ENCODE data around the gene PHOSPHO2.

PHOSPHO2 gene

DNA sequence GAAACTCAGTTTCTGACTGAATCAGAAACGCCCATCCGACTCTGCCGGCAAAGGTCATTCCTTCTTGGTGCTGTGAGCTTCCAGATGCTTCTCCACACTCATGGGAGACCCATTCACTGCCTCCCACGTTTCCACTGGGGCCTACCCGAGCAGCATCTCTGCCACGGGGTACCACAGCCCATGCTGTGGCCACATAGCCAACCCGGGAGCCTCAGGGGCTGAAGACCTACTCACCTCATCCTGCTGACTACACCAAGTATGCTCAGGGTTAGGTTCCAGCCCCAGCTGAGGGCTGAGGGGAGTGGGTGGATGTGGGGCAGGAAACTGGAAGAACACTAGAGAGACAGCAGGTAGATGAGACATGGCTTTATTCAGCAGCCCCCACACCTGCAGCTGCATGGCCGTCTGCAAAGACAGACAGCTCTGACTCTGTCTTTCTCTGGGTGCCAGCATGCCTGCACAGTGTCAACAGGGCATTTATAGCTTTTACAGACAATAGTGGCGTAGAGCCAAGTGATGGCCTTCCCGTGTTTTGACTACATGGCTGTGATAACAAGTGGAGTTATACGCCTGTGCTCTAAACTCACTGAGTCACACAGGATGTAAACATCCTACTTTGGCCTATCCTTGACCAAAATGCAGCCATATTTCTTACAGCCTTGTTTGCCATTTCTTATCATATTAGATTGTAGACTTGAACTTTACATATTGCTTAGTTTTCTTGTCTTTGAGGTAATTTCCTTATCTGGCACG, 22.8 kb downstream of the PHOSPHO2 start:
- DNase-seq (ENCODE audit: extremely low read depth, low read depth), result no peak
- TF ChIP-seq, protein P1, sequence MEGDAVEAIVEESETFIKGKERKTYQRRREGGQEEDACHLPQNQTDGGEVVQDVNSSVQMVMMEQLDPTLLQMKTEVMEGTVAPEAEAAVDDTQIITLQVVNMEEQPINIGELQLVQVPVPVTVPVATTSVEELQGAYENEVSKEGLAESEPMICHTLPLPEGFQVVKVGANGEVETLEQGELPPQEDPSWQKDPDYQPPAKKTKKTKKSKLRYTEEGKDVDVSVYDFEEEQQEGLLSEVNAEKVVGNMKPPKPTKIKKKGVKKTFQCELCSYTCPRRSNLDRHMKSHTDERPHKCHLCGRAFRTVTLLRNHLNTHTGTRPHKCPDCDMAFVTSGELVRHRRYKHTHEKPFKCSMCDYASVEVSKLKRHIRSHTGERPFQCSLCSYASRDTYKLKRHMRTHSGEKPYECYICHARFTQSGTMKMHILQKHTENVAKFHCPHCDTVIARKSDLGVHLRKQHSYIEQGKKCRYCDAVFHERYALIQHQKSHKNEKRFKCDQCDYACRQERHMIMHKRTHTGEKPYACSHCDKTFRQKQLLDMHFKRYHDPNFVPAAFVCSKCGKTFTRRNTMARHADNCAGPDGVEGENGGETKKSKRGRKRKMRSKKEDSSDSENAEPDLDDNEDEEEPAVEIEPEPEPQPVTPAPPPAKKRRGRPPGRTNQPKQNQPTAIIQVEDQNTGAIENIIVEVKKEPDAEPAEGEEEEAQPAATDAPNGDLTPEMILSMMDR (IDR thresholded peaks at IDR 0.05; ENCODE audit: low read depth, low read length), result no peak

DNA sequence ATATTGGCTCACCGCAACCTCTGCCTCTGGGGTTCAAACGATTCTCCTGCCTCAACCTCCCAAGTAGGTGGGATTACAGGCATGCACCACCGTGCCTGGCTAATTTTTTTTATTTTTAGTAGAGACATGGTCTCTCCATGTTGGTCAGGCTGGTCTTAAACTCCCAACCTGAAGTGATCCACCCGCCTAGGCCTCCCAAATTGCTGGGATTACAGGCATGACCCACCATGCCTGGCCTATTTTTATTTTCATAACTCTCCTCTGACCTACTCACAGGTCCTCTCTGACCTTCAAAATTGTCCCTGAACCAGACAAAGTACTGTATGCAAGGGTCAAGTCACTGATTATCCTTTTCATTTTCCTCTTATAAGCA, 23.4 kb downstream of the PHOSPHO2 start:
- TF ChIP-seq, protein P1 (IDR thresholded peaks at IDR 0.05; ENCODE audit: low read depth, low read length), result no peak
- DNase-seq (ENCODE audit: extremely low read depth, low read depth), result no peak

DNA sequence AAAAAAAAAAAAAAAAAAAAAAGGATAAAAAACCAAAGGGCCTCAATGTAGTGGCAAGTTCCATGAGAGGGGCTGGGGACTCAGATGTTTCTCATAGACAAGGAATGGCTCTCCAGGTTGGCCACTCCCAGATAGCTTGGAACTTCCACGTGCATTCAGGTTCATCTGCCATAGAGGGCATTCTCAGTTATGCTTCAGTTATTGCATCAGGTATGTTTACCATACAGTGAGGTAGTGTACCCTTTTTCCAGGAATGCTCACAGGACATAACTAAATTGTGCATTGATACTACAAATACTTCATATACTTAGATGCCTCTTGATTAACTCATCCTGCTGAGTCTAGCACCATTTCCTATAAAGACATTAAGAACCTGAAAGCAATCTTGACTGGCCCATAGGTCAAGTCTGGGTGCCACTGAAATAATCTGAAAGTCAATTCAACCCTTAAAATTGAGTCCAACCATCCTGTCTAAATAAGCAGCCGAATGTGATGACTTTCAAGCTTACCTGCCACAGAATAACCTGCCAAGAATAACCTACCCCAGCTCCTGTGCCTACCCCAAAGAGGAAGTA, 24.7 kb downstream of the PHOSPHO2 start:
- TF ChIP-seq, protein P1 (IDR thresholded peaks at IDR 0.05; ENCODE audit: low read depth, low read length), result no peak

DNA sequence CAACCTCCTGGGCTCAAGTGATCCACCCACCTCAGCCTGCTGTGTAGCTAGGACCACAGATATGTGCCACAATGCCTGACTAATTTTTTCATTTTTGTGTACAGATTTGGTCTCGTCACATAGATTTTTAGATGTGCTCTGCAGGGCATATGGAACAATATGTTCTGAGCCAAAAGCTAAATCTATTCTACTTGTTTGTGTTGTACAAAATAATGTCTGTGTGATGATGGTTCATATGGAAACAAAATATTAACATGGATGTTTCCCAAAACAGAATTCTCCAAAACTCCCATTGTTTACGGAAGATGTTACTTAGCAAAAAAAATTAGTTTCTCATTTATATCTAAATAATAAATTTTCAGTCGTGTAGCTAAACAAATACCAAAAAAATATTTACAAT, 26.7 kb downstream of the PHOSPHO2 start:
- no peak for DNase-seq (ENCODE audit: extremely low read depth, low read depth)
- TF ChIP-seq, protein P1 (IDR thresholded peaks at IDR 0.05; ENCODE audit: low read depth, low read length), result no peak

More for the DNA sequence above, 24.7 kb downstream of the PHOSPHO2 start:
- no peak for DNase-seq (ENCODE audit: extremely low read depth, low read depth)

DNA sequence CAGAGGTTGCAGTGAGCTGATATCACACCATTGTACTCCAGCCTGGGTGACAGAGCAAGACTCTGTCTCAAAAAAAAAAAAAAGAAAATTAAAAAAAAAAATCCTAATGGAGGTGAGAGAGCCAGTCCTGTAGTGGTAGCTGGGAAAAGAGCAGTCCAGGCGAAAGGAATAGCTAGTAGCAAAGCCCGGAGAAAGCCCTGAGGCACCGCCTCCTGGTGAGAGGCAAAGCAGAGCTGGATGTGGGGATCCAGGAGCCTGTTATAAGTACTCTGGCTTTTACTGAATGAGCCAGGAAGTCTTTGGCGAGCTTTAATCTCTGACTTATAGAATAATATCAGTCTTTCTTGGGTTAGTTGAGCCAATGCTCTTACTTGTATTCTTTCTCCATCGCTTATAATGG, 32.8 kb downstream of the PHOSPHO2 start:
- no peak for DNase-seq (ENCODE audit: extremely low read depth, low read depth)
- TF ChIP-seq, protein P1 (IDR thresholded peaks at IDR 0.05; ENCODE audit: low read depth, low read length), result no peak

DNA sequence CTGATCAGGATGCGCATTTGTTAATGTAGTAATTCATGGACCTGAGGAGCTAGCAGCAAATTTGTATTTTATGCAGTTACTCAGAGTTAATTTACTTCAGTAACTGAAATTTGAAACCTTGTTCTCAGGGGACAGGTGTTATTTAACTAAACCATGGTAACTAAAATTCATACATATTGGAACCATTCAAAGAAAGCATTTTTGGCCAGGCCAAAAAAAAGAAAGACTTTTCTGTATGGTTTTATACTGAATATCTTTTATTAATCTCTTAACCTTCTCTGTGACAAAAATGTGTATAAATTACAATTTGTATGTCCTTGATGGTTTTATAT, 35.0 kb downstream of the PHOSPHO2 start:
- TF ChIP-seq, protein P1 (IDR thresholded peaks at IDR 0.05; ENCODE audit: low read depth, low read length), result no peak
- no peak for DNase-seq (ENCODE audit: extremely low read depth, low read depth)

DNA sequence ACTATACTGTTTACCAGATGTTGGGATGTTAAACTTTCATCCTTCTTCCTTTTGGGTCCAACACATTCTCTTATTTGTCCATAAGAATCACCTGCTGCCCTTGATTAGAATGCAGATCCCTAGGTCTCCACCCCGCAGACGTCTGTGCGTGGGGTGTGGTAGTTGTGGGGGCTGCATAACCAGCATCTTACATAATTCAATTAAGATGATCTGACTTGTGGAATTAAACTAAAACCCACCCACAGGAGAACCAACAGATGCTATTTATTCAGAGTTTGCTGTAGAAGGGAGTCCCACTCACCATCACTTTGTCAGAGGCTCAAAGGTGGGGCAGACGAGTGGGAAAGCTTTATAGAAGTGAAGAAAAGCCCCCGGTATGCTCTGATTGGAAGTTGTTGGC, 37.8 kb downstream of the PHOSPHO2 start:
- DNase-seq (ENCODE audit: extremely low read depth, low read depth), result no peak
- TF ChIP-seq, protein P1 (IDR thresholded peaks at IDR 0.05; ENCODE audit: low read depth, low read length), result no peak
